ENCODE results near the gene SMYD3. TPM values are rescaled to one million over a fixed set of nuclear protein-coding genes. Genes with fewer than 3 reads are reported as not detected.

Gene SMYD3
- total and polyA plus RNA-seq, 2 of the 13 experiments (the other 11 are each of a cell fraction or from before 2014, with no cell fraction given): 27.7 to 35.8 TPM

DNA sequence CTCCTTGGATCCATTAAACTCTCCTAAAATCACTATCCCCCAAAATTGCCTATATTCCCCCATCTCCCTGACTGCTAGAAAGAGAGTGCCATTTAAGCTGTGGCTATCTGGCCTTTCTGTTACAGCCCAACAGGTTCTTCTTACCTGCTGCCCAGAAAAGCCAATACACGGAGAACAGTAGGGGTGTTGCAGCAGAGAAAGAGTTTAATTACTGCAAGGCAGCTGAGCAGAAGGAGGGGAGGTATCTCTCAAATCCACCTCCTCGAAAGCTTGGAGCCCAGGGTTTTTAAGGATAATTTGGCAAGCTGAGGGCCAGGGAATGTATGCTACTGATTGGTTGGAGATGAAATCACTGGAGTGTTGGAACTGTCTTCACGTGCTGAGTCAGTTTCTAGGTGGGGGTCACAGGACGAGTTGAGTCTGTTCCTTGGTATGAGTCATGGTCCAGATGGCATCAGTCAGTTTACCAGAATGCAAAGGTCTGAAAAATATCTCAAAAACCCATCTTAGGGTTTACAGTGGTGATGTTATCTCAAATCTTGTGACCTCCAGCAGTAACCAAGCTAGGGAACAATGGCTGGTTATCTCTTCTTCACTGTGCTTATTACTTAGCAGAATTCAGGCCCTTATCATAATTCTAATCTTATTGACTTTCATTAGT is 89.8 kb downstream of the SMYD3 start:
- Histone ChIP-seq H3K9me3 (ENCODE audit: low read length) (peaks cover 6% of the 10 kb centered on the region; the same call in 1 of the 2 replicates), H3K9ac (ENCODE audit: insufficient read depth, low read depth, low read length) (no peak overlapping the region), H3K4me2 (ENCODE audit: low read depth, low read length) (no peak overlapping the region), H3K27ac (ENCODE audit: extremely low read length, insufficient read depth, low read length) (no peak overlapping the region), H4K20me1 (ENCODE audit: insufficient read depth, low read length) (no peaks in the 10 kb centered on the region), H3K27me3 (ENCODE audit: control insufficient read depth in 1 of 2, insufficient read depth in 2 of 2, low read length in 2 of 2) (no peaks in the 10 kb centered on the region), H3K4me1 (ENCODE audit: insufficient read depth, low read length) (no peaks in the 10 kb centered on the region), H3K4me3 (replicated peaks in 1 of 3; ENCODE audit: insufficient read depth in 1 of 3, low read depth in 2 of 3, low read length in 3 of 3) (no peak overlapping the region), H3K36me3 (replicated peaks in 1 of 2; ENCODE audit: control insufficient read depth in 1 of 2, insufficient read depth in 2 of 2, low read length in 2 of 2) (no peaks in the 10 kb centered on the region), H2AFZ (ENCODE audit: low read length) (no peak overlapping the region), H3K79me2 (ENCODE audit: insufficient read depth, low read length) (no peaks in the 10 kb centered on the region)
- POLR2A ChIA-PET: no interaction called here
- FAIRE-seq (no peak), DNase-seq (ENCODE audit: low spot score) (no peak), ATAC-seq (no peak)
- CTCF ChIA-PET (ENCODE audit: low intra/inter-chr PET ratio, low total read pairs): no interaction called here
- in situ Hi-C loops (cut with HindIII; ENCODE audit: extremely low pct_ligation_motif_present, low pct_unique_long_range_greater_than_20kb): no loop called here
- 96% methylated on average over 4 of the region's 4 CpGs for WGBS (ENCODE audit: low lambda C conversion rate)
- no TSS peak for BruUV-seq (replicated peaks)
- intact Hi-C loops (cut with micrococcal nuclease; ENCODE audit: unreplicated experiment): no loop called here
- TF ChIP-seq ZFYVE20 (CRISPR knock-in tag; IDR thresholded peaks at IDR 0.05; ENCODE audit: borderline replicate concordance, low read depth): no peak
- TF ChIP-seq CBX2 (IDR thresholded peaks at IDR 0.05; ENCODE audit: low read depth, low read length): no peak
- no peak for TF ChIP-seq CBX2 (CRISPR knock-in tag; IDR thresholded peaks at IDR 0.05; ENCODE audit: low read depth)
- TF ChIP-seq, protein P1, sequence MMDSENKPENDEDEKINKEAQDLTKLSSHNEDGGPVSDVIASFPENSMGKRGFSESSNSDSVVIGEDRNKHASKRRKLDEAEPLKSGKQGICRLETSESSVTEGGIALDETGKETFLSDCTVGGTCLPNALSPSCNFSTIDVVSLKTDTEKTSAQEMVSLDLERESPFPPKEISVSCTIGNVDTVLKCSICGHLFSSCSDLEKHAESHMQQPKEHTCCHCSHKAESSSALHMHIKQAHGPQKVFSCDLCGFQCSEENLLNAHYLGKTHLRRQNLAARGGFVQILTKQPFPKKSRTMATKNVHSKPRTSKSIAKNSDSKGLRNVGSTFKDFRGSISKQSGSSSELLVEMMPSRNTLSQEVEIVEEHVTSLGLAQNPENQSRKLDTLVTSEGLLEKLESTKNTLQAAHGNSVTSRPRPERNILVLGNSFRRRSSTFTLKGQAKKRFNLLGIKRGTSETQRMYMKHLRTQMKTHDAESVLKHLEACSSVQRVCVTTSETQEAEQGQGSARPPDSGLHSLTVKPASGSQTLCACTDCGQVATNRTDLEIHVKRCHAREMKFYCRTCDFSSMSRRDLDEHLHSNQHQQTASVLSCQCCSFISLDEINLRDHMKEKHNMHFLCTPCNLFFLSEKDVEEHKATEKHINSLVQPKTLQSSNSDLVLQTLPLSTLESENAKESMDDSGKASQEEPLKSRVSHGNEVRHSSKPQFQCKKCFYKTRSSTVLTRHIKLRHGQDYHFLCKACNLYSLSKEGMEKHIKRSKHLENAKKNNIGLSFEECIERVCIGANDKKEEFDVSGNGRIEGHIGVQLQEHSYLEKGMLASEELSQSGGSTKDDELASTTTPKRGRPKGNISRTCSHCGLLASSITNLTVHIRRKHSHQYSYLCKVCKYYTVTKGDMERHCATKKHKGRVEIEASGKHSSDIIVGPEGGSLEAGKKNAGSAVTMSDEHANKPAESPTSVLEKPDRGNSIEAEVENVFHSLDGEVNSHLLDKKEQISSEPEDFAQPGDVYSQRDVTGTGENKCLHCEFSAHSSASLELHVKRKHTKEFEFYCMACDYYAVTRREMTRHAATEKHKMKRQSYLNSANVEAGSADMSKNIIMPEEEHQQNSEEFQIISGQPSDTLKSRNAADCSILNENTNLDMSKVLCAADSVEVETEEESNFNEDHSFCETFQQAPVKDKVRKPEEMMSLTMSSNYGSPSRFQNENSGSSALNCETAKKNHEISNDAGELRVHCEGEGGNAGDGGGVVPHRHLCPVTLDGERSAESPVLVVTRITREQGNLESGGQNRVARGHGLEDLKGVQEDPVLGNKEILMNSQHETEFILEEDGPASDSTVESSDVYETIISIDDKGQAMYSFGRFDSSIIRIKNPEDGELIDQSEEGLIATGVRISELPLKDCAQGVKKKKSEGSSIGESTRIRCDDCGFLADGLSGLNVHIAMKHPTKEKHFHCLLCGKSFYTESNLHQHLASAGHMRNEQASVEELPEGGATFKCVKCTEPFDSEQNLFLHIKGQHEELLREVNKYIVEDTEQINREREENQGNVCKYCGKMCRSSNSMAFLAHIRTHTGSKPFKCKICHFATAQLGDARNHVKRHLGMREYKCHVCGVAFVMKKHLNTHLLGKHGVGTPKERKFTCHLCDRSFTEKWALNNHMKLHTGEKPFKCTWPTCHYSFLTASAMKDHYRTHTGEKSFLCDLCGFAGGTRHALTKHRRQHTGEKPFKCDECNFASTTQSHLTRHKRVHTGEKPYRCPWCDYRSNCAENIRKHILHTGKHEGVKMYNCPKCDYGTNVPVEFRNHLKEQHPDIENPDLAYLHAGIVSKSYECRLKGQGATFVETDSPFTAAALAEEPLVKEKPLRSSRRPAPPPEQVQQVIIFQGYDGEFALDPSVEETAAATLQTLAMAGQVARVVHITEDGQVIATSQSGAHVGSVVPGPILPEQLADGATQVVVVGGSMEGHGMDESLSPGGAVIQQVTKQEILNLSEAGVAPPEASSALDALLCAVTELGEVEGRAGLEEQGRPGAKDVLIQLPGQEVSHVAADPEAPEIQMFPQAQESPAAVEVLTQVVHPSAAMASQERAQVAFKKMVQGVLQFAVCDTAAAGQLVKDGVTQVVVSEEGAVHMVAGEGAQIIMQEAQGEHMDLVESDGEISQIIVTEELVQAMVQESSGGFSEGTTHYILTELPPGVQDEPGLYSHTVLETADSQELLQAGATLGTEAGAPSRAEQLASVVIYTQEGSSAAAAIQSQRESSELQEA (CRISPR knock-in tag; IDR thresholded peaks at IDR 0.05; ENCODE audit: not compliant biosample characterization): no peak
- no peak for TF ChIP-seq CENPT (CRISPR knock-in tag; IDR thresholded peaks at IDR 0.05; ENCODE audit: low read depth)
- TF ChIP-seq, protein P2, sequence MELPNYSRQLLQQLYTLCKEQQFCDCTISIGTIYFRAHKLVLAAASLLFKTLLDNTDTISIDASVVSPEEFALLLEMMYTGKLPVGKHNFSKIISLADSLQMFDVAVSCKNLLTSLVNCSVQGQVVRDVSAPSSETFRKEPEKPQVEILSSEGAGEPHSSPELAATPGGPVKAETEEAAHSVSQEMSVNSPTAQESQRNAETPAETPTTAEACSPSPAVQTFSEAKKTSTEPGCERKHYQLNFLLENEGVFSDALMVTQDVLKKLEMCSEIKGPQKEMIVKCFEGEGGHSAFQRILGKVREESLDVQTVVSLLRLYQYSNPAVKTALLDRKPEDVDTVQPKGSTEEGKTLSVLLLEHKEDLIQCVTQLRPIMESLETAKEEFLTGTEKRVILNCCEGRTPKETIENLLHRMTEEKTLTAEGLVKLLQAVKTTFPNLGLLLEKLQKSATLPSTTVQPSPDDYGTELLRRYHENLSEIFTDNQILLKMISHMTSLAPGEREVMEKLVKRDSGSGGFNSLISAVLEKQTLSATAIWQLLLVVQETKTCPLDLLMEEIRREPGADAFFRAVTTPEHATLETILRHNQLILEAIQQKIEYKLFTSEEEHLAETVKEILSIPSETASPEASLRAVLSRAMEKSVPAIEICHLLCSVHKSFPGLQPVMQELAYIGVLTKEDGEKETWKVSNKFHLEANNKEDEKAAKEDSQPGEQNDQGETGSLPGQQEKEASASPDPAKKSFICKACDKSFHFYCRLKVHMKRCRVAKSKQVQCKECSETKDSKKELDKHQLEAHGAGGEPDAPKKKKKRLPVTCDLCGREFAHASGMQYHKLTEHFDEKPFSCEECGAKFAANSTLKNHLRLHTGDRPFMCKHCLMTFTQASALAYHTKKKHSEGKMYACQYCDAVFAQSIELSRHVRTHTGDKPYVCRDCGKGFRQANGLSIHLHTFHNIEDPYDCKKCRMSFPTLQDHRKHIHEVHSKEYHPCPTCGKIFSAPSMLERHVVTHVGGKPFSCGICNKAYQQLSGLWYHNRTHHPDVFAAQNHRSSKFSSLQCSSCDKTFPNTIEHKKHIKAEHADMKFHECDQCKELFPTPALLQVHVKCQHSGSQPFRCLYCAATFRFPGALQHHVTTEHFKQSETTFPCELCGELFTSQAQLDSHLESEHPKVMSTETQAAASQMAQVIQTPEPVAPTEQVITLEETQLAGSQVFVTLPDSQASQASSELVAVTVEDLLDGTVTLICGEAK (IDR thresholded peaks at IDR 0.05): no peak
- TF ChIP-seq, protein P2 (CRISPR knock-in tag; IDR thresholded peaks at IDR 0.05): no peak
